ENCODE results near the gene NT5DC2.

NT5DC2 gene

GRCh38 chr3:52521488-52521824 is 12.2 kb downstream of the NT5DC2 start:
- Histone ChIP-seq H3K36me3 (ENCODE audit: insufficient read depth, low read length) (no peaks in the 10 kb centered on the region), H3K9me3 (ENCODE audit: insufficient read depth, low read length, severe bottlenecking) (no peaks in the 10 kb centered on the region), H3K79me2 (ENCODE audit: insufficient read depth, low read length) (no peaks in the 10 kb centered on the region), H3K4me3 (ENCODE audit: low read depth in 1 of 2, low read length in 2 of 2) (no peak overlapping the region), H2AFZ (ENCODE audit: low read depth, low read length) (no peak overlapping the region), H3K4me2 (ENCODE audit: insufficient read depth, low read length) (no peak overlapping the region), H3K9ac (ENCODE audit: low read depth, low read length) (no peak overlapping the region), H3K27ac (ENCODE audit: low read length) (no peak overlapping the region), H3K27me3 (ENCODE audit: insufficient read depth, low read length, poor library complexity) (no peaks in the 10 kb centered on the region), H3K4me1 (ENCODE audit: insufficient read depth, low read length) (no peaks in the 10 kb centered on the region), H4K20me1 (ENCODE audit: insufficient read depth, low read length) (no peaks in the 10 kb centered on the region; the same call in 1 of the 2 replicates)
- ATAC-seq (ENCODE audit: insufficient read depth, low read depth) (no peak), DNase-seq (no peak)
- TF ChIP-seq CTCF (IDR thresholded peaks at IDR 0.05; ENCODE audit: borderline replicate concordance, extremely low read depth, low read length, poor library complexity, severe bottlenecking) (no peak), EZH2 (IDR thresholded peaks at IDR 0.05; ENCODE audit: borderline replicate concordance, low read depth, low read length, severe bottlenecking) (no peak)

- DNase-seq (no peak), ATAC-seq (ENCODE audit: insufficient read depth, low read depth) (no peak)
- H3K9ac ChIP-seq (ENCODE audit: low read depth, low read length) = no peak overlapping the region
- no peak overlapping the region for H3K27ac ChIP-seq (ENCODE audit: low read length)
- no peaks in the 10 kb centered on the region for H3K36me3 ChIP-seq (ENCODE audit: insufficient read depth, low read length)
- H3K79me2 ChIP-seq (ENCODE audit: insufficient read depth, low read length) = no peaks in the 10 kb centered on the region
- H3K4me2 ChIP-seq (ENCODE audit: insufficient read depth, low read length) = no peak overlapping the region
- H2AFZ ChIP-seq (ENCODE audit: low read depth, low read length) = no peak overlapping the region
- TF ChIP-seq CTCF (IDR thresholded peaks at IDR 0.05; ENCODE audit: borderline replicate concordance, extremely low read depth, low read length, poor library complexity, severe bottlenecking) = no peak
- TF ChIP-seq EZH2 (IDR thresholded peaks at IDR 0.05; ENCODE audit: borderline replicate concordance, low read depth, low read length, severe bottlenecking) = no peak
- H3K4me1 ChIP-seq (ENCODE audit: insufficient read depth, low read length) = no peaks in the 10 kb centered on the region
- no peaks in the 10 kb centered on the region for H3K9me3 ChIP-seq (ENCODE audit: insufficient read depth, low read length, severe bottlenecking)
- H3K4me3 ChIP-seq (ENCODE audit: low read depth in 1 of 2, low read length in 2 of 2) = no peak overlapping the region
- H3K27me3 ChIP-seq (ENCODE audit: insufficient read depth, low read length, poor library complexity) = no peaks in the 10 kb centered on the region
- H4K20me1 ChIP-seq (ENCODE audit: insufficient read depth, low read length) = no peaks in the 10 kb centered on the region; the same call in 1 of the 2 replicates
These were observed 12.8 kb downstream of the NT5DC2 start for GRCh38 chr3:52520716-52521487.

GRCh38 chr3:52520141-52520667 is 13.5 kb downstream of the NT5DC2 start:
- Histone ChIP-seq H3K36me3 (ENCODE audit: insufficient read depth, low read length) (no peaks in the 10 kb centered on the region), H3K9me3 (ENCODE audit: insufficient read depth, low read length, severe bottlenecking) (no peaks in the 10 kb centered on the region), H3K27me3 (ENCODE audit: insufficient read depth, low read length, poor library complexity) (no peaks in the 10 kb centered on the region), H3K4me2 (ENCODE audit: insufficient read depth, low read length) (no peak overlapping the region), H3K9ac (ENCODE audit: low read depth, low read length) (no peak overlapping the region), H3K79me2 (ENCODE audit: insufficient read depth, low read length) (no peaks in the 10 kb centered on the region), H2AFZ (ENCODE audit: low read depth, low read length) (no peak overlapping the region), H3K27ac (ENCODE audit: low read length) (no peak overlapping the region), H3K4me3 (ENCODE audit: low read depth in 1 of 2, low read length in 2 of 2) (no peak overlapping the region), H3K4me1 (ENCODE audit: insufficient read depth, low read length) (no peaks in the 10 kb centered on the region), H4K20me1 (ENCODE audit: insufficient read depth, low read length) (no peaks in the 10 kb centered on the region; the same call in 1 of the 2 replicates)
- no peak for TF ChIP-seq CTCF (IDR thresholded peaks at IDR 0.05; ENCODE audit: borderline replicate concordance, extremely low read depth, low read length, poor library complexity, severe bottlenecking)
- TF ChIP-seq EZH2 (IDR thresholded peaks at IDR 0.05; ENCODE audit: borderline replicate concordance, low read depth, low read length, severe bottlenecking) = no peak
- ATAC-seq (ENCODE audit: insufficient read depth, low read depth) (no peak), DNase-seq (no peak)
